Measurements from ENCODE around the gene CKAP2. TPM values are rescaled to one million over a fixed set of nuclear protein-coding genes. Genes with fewer than 3 reads are reported as not detected.
A peak's percentile ranks its signal among the peaks of the same experiment; 100 is the strongest.

CKAP2 gene
- total and polyA plus RNA-seq, 2 of the 8 experiments (the other 6 are each of a cell fraction or from before 2014, with no cell fraction given), result 8.3 to 70.7 TPM

DNA sequence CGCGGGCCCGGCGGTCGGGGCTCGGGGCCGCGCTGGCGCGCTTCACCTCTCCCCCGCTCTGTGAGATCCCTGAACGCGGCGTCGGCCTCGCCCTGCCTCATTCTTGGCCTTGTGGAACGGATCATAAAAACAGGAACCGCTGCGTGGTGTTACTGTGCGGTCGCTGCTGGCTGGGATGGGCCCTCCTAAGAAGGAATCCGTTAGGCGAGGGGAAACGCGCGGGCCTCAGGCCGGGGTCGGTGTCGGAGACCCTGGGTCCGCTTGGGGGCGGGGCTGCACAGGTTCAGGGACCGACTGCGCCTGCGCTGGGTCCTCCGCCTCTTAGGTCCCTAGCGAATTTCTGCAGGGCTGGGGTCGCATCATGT, 381 bp downstream of the CKAP2 start:
- Histone ChIP-seq H4K91ac (replicated peaks; ENCODE audit: insufficient read length, low read length) (no peak overlapping the region), H3K4ac (replicated peaks; ENCODE audit: insufficient read length, low read depth, low read length) (no peak overlapping the region), H3K18ac (ENCODE audit: extremely low read depth, low read length) (no peak overlapping the region; the same call in 1 of the 2 replicates), H3K4me2 (ENCODE audit: insufficient read depth in 1 of 2, low read depth in 2 of 2, low read length in 2 of 2) (peak overlapping the region; percentile 92 to 93), H3K56ac (replicated peaks; ENCODE audit: insufficient read length, low read depth, low read length) (peak overlapping the region; percentile 98), H3K79me2 (ENCODE audit: control insufficient read depth in 1 of 2, insufficient read depth in 2 of 2, low read length in 2 of 2) (peaks cover 0 to 21% of the 10 kb centered on the region in 2 experiments; a peak in 2 of 4 replicates), H4K20me1 (replicated peaks in 1 of 2; ENCODE audit: control insufficient read depth in 1 of 2, insufficient read depth in 2 of 2, low read length in 2 of 2) (peaks cover 0 to 2% of the 10 kb centered on the region in 2 experiments), H3K9ac (replicated peaks in 1 of 4; ENCODE audit: extremely low read depth in 1 of 4, low read depth in 3 of 4, low read length in 3 of 4) (peak overlapping the region; percentile 84 to 89 (median 88)), H2BK20ac (ENCODE audit: low read length) (no peak overlapping the region), H2BK12ac (ENCODE audit: low read depth, low read length) (no peak overlapping the region), H2AK5ac (ENCODE audit: low read depth, low read length) (no peak overlapping the region), H2BK120ac (replicated peaks; ENCODE audit: low read depth, low read length) (no peak overlapping the region), H4K8ac (ENCODE audit: extremely low read depth, insufficient read depth, low read length) (peak overlapping the region; percentile 69; the same call in 1 of the 2 replicates), H3K4me3 (ENCODE audit: extremely low read depth in 1 of 4, insufficient read depth in 2 of 4, low read depth in 3 of 4, low read length in 4 of 4) (peak overlapping the region; percentile 69 to 96 (median 84)), H2BK15ac (ENCODE audit: low read length) (no peak overlapping the region), H3K79me1 (ENCODE audit: low read depth, low read length) (no peaks in the 10 kb centered on the region), H3K36me3 (ENCODE audit: control insufficient read depth in 2 of 4, insufficient read depth in 4 of 4, low read length in 3 of 4) (peaks cover 0 to 34% (median 8%) of the 10 kb centered on the region in 4 experiments; a peak in 6 of 8 replicates), H3K14ac (ENCODE audit: insufficient read length) (no peak overlapping the region), H2AFZ (ENCODE audit: low read length) (peak overlapping the region; percentile 82; the same call in 1 of the 2 replicates), H2BK5ac (ENCODE audit: low read depth, low read length) (peak overlapping the region; percentile 90), H3K23me2 (ENCODE audit: low read depth, low read length) (peaks cover 5% of the 10 kb centered on the region), H3K27ac (ENCODE audit: low read depth, low read length) (peak overlapping the region; percentile 72; the same call in 1 of the 2 replicates), H3K9me3 (ENCODE audit: insufficient read depth in 2 of 2, low read depth in 1 of 2, low read length in 1 of 2) (no peaks in the 10 kb centered on the region), H4K5ac (ENCODE audit: insufficient read length, low read depth, low read length) (peak overlapping the region; percentile 98), H3K27me3 (replicated peaks in 1 of 4; ENCODE audit: control insufficient read depth in 3 of 4, extremely low read depth in 1 of 4, insufficient read depth in 3 of 4, low read length in 3 of 4) (no peaks in the 10 kb centered on the region), H3K4me1 (replicated peaks in 1 of 4; ENCODE audit: control insufficient read depth in 3 of 4, insufficient read depth in 4 of 4, low read length in 3 of 4) (peaks cover 2 to 7% (median 3%) of the 10 kb centered on the region in 4 experiments; a peak in 4 of 7 replicates), H3K23ac (ENCODE audit: insufficient read length) (no peak overlapping the region)
- CTCF ChIA-PET (ENCODE audit: partially characterized antibody), result no interaction called here
- DNase-seq (ENCODE audit: low read depth in 1 of 2, low spot score in 2 of 2) (peak in 1 of 2 experiments; percentile 94), FAIRE-seq (no peak)
- WGBS, 2 experiments (ENCODE audit: extremely low coverage in 1 of 2, insufficient coverage in 1 of 2, insufficient read length in 1 of 2, insufficient replicate concordance in 2 of 2, low coverage in 1 of 2, low lambda C conversion rate in 2 of 2, missing lambda C conversion rate in 1 of 2), result 1% methylated on average over 23 of the region's 37 CpGs; no CpG with 5 or more reads in 1 of the 2 experiments
- POLR2A ChIA-PET (ENCODE audit: partially characterized antibody), result no interaction called here
- TF ChIP-seq CHD2 (IDR thresholded peaks at IDR 0.05; ENCODE audit: low read length), result no peak
- peak; percentile 61 for TF ChIP-seq NRF1 (IDR thresholded peaks at IDR 0.05; ENCODE audit: low read depth, low read length)
- TF ChIP-seq KDM4A (IDR thresholded peaks at IDR 0.05; ENCODE audit: low read depth, low read length, severe bottlenecking), result peak; percentile 89
- TF ChIP-seq KDM5A (IDR thresholded peaks at IDR 0.05; ENCODE audit: low read length), result no peak
- TF ChIP-seq, protein P1, sequence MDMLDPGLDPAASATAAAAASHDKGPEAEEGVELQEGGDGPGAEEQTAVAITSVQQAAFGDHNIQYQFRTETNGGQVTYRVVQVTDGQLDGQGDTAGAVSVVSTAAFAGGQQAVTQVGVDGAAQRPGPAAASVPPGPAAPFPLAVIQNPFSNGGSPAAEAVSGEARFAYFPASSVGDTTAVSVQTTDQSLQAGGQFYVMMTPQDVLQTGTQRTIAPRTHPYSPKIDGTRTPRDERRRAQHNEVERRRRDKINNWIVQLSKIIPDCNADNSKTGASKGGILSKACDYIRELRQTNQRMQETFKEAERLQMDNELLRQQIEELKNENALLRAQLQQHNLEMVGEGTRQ (IDR thresholded peaks at IDR 0.05; ENCODE audit: low read length), result no peak
- no peak for TF ChIP-seq CBX8 (IDR thresholded peaks at IDR 0.05; ENCODE audit: borderline replicate concordance, low read depth, low read length)
- no peak for TF ChIP-seq RBBP5 (IDR thresholded peaks at IDR 0.05; ENCODE audit: borderline replicate concordance, low read depth, low read length)
- TF ChIP-seq SUZ12 (IDR thresholded peaks at IDR 0.05; ENCODE audit: low read length), result no peak
- no peak for TF ChIP-seq TAF7 (optimal IDR thresholded peaks at IDR 0.05; ENCODE audit: borderline replicate concordance, low read depth, low read length)
- no peak; the same call in 1 of the 2 replicates for TF ChIP-seq POLR2AphosphoS5 (IDR thresholded peaks at IDR 0.05; ENCODE audit: low read depth, low read length)
- TF ChIP-seq, protein P2, sequence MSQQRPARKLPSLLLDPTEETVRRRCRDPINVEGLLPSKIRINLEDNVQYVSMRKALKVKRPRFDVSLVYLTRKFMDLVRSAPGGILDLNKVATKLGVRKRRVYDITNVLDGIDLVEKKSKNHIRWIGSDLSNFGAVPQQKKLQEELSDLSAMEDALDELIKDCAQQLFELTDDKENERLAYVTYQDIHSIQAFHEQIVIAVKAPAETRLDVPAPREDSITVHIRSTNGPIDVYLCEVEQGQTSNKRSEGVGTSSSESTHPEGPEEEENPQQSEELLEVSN (IDR thresholded peaks at IDR 0.05), result 0 out of 2 replicates have a peak, but pooled peaks have one; percentile 36
- no peak for TF ChIP-seq YY1 (IDR thresholded peaks at IDR 0.05; ENCODE audit: low read depth, low read length)

All from H1 (cell line).